SU-DHL-6 (cell line): ENCODE measurements around the gene SYCP3.

ENCODE experiments used
- EZH2phosphoT487 ChIP-seq: fragments of 200-600 bp; sonication (generic), shearing (Covaris generic); conservative IDR thresholded peaks from 2 replicates; pipeline ENCODE4 v1.6.1; 2018; ENCODE audit warnings: mild to moderate bottlenecking, antibody characterized with exemption, low read length, moderate library complexity, mixed read lengths
- TF ChIP-seq, protein P1 (sequence below): fragments of 200-600 bp; sonication (generic); IDR thresholded peaks from one replicate; pipeline ENCODE4 v1.5.1; 2017; ENCODE audit warnings: antibody characterized with exemption, mild to moderate bottlenecking, low read length, moderate library complexity; ENCODE audit not compliant: insufficient read depth, poor library complexity, severe bottlenecking

GRCh38 chr12:101745481-101745880 lies 6.2 kb upstream of the SYCP3 start:
- TF ChIP-seq, protein P1, sequence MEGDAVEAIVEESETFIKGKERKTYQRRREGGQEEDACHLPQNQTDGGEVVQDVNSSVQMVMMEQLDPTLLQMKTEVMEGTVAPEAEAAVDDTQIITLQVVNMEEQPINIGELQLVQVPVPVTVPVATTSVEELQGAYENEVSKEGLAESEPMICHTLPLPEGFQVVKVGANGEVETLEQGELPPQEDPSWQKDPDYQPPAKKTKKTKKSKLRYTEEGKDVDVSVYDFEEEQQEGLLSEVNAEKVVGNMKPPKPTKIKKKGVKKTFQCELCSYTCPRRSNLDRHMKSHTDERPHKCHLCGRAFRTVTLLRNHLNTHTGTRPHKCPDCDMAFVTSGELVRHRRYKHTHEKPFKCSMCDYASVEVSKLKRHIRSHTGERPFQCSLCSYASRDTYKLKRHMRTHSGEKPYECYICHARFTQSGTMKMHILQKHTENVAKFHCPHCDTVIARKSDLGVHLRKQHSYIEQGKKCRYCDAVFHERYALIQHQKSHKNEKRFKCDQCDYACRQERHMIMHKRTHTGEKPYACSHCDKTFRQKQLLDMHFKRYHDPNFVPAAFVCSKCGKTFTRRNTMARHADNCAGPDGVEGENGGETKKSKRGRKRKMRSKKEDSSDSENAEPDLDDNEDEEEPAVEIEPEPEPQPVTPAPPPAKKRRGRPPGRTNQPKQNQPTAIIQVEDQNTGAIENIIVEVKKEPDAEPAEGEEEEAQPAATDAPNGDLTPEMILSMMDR = no peak
- TF ChIP-seq EZH2phosphoT487 = no peak
